ENCODE results near the gene FAM13A. TPM values are rescaled to one million over a fixed set of nuclear protein-coding genes. Genes with fewer than 3 reads are reported as not detected.

Gene FAM13A
- total and polyA plus RNA-seq, 2 of the 4 experiments (the other 2 are of a cell fraction): 13.1 to 22.0 TPM

DNA sequence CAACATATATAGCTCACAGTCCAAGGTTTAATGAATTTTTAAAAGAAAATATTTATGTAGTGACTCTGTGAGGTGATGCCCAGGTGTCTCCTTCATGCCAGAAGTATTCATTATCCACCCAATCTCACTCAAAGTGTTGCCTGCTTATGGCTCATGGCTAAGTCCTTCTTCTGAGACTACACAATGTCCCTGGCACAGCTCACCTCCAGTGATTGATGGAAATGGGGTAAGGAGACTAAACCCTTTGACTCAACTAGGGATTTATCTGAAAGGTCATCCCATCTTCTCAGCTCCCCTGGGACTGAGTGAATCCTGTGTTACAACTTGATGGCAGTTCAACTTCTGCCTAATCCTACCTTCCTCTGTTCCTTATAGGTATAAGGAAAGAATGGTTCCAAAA lies 74.2 kb downstream of the FAM13A start:
- no peak overlapping the region for H3K23ac ChIP-seq (ENCODE audit: low read depth, low read length)
- H4K91ac ChIP-seq (ENCODE audit: insufficient read depth, low read depth, low read length): no peak overlapping the region
- H3K18ac ChIP-seq (ENCODE audit: low read depth, low read length): no peak overlapping the region
- H3K4me3 ChIP-seq (ENCODE audit: insufficient read depth, low read depth, low read length): no peak overlapping the region
- ATAC-seq (ENCODE audit: low read depth) (no peak), DNase-seq (no peak)
- H2AK5ac ChIP-seq (ENCODE audit: low read depth, low read length): no peak overlapping the region
- H4K5ac ChIP-seq (ENCODE audit: low read depth, low read length): no peak overlapping the region; the same call in 1 of the 2 replicates
- no peak overlapping the region for H3K27ac ChIP-seq (ENCODE audit: insufficient read depth, low read length)
- no TSS peak for BruUV-seq (replicated peaks)
- H4K8ac ChIP-seq (ENCODE audit: low read depth in 2 of 2, low read length in 2 of 2): no peak overlapping the region
- no peak overlapping the region for H2BK120ac ChIP-seq (ENCODE audit: low read depth, low read length)
- no peak overlapping the region for H2BK20ac ChIP-seq (ENCODE audit: low read depth, low read length)
- peaks cover 3% of the 10 kb centered on the region for H3K4me1 ChIP-seq (ENCODE audit: control insufficient read depth, insufficient read depth, low read length)
- intact Hi-C loops (cut with micrococcal nuclease) (no loop called here), in situ Hi-C loops (cut with MboI; ENCODE audit: low sequenced_read_pairs) (no loop called here), dilution Hi-C loops (cut with HindIII; ENCODE audit: low sequenced_read_pairs, unreplicated experiment) (no loop called here)
- no peak overlapping the region for H3K56ac ChIP-seq (ENCODE audit: extremely low read depth, insufficient read depth, low read length)
- no peak overlapping the region for H3K9ac ChIP-seq (ENCODE audit: low read depth, low read length)
- H3K79me1 ChIP-seq (ENCODE audit: low read depth in 1 of 2, low read length in 2 of 2): no peaks in the 10 kb centered on the region; a peak in 1 of 4 replicates
- POLR2A ChIA-PET (ENCODE audit: unreplicated experiment): no interaction called here
- no peaks in the 10 kb centered on the region for H3K36me3 ChIP-seq (ENCODE audit: control insufficient read depth, insufficient read depth, low read length)
- TF ChIP-seq RAD21 (IDR thresholded peaks at IDR 0.05; ENCODE audit: low read length) (no peak), NFE2L2 (IDR thresholded peaks at IDR 0.05; ENCODE audit: low read depth, low read length) (no peak), CEBPB (IDR thresholded peaks at IDR 0.05; ENCODE audit: low read depth, low read length) (no peak), CHD1 (IDR thresholded peaks at IDR 0.05; ENCODE audit: low read depth, low read length) (no peak)
- TF ChIP-seq, protein P1, sequence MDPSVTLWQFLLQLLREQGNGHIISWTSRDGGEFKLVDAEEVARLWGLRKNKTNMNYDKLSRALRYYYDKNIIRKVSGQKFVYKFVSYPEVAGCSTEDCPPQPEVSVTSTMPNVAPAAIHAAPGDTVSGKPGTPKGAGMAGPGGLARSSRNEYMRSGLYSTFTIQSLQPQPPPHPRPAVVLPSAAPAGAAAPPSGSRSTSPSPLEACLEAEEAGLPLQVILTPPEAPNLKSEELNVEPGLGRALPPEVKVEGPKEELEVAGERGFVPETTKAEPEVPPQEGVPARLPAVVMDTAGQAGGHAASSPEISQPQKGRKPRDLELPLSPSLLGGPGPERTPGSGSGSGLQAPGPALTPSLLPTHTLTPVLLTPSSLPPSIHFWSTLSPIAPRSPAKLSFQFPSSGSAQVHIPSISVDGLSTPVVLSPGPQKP (IDR thresholded peaks at IDR 0.05; ENCODE audit: borderline replicate concordance, low read depth, low read length): no peak
- H2BK15ac ChIP-seq (ENCODE audit: low read depth, low read length): no peak overlapping the region
- no peak overlapping the region for H2AFZ ChIP-seq (replicated peaks; ENCODE audit: low read length, poor library complexity)
- H2BK5ac ChIP-seq (ENCODE audit: low read depth, low read length, poor library complexity, severe bottlenecking): no peak overlapping the region
- CTCF ChIA-PET: no interaction called here
- no peaks in the 10 kb centered on the region for H4K20me1 ChIP-seq (ENCODE audit: insufficient read depth, low read length)
- no peaks in the 10 kb centered on the region for H3K27me3 ChIP-seq (ENCODE audit: control insufficient read depth, insufficient read depth, low read length)
- no peak overlapping the region for H3K4ac ChIP-seq (ENCODE audit: low read depth, low read length)
- peaks cover 3% of the 10 kb centered on the region; the same call in 1 of the 2 replicates for H3K9me1 ChIP-seq (ENCODE audit: insufficient read depth, low read length)
- no peak overlapping the region for H3K14ac ChIP-seq (replicated peaks; ENCODE audit: low read depth, low read length)
- no peak overlapping the region for H3K4me2 ChIP-seq (ENCODE audit: low read depth, low read length)
- no peaks in the 10 kb centered on the region for H3K9me3 ChIP-seq (ENCODE audit: control insufficient read depth, insufficient read depth, low read length)
- no peak overlapping the region for H2AK9ac ChIP-seq (replicated peaks; ENCODE audit: low read depth, low read length, poor library complexity)

Data from IMR-90 (cell line).